ENCODE measurements around the gene RAB8B. TPM values are rescaled to one million over a fixed set of nuclear protein-coding genes. Genes with fewer than 3 reads are reported as not detected.

Gene RAB8B
- total and polyA plus RNA-seq, 10 of the 15 experiments (the other 5 are each of a cell fraction or from before 2014, with no cell fraction given): 17.8 to 104 (median 65.1) TPM

GRCh38 chr15:63308947-63309346 lies 119.5 kb downstream of the RAB8B start:
- WGBS (ENCODE audit: insufficient coverage, insufficient replicate concordance, low lambda C conversion rate, missing lambda C conversion rate): 69% methylated on average over 2 of the region's 2 CpGs
- no peak overlapping the region for H3K27ac ChIP-seq (ENCODE audit: control insufficient read depth, insufficient read depth)
- ChIA-PET CTCF (interaction anchor here (0.8 kb wide), 1 partner anchor 14 kb away, joined by 3 read pairs; no protein-coding TSS in a partner anchor), RAD21 (ENCODE audit: unreplicated experiment) (no interaction called here), SMC1A (ENCODE audit: uncharacterized antibody, unreplicated experiment) (interaction anchor here (0.9 kb wide), 1 partner anchor 81 kb away, joined by 3 read pairs; no protein-coding TSS in a partner anchor), POLR2A (no interaction called here)
- intact Hi-C loops (cut with micrococcal nuclease; ENCODE audit: unreplicated experiment): no loop called here
- no peaks in the 10 kb centered on the region for H3K27me3 ChIP-seq (replicated peaks in 1 of 2; ENCODE audit: control insufficient read depth in 2 of 2, insufficient read depth in 2 of 2, low read length in 1 of 2)
- no peak for FAIRE-seq
- no peak overlapping the region for H2AFZ ChIP-seq (ENCODE audit: control insufficient read depth, low read depth, low read length)
- BruUV-seq (replicated peaks): no TSS peak
- no peak for TF ChIP-seq TAF1 (IDR thresholded peaks at IDR 0.05; ENCODE audit: borderline replicate concordance, low read depth, low read length)
- TF ChIP-seq RAD51 (IDR thresholded peaks at IDR 0.05): no peak
- TF ChIP-seq PML (IDR thresholded peaks at IDR 0.05; ENCODE audit: low read length): no peak
- TF ChIP-seq RAD21 (IDR thresholded peaks at IDR 0.05; ENCODE audit: insufficient read depth, low read depth, low read length): no peak
- TF ChIP-seq CEBPB (IDR thresholded peaks at IDR 0.05; ENCODE audit: borderline replicate concordance in 1 of 2, low read depth in 2 of 2, low read length in 2 of 2): no peak
- TF ChIP-seq MYC (IDR thresholded peaks at IDR 0.05; ENCODE audit: insufficient read depth, insufficient read length, insufficient replicate concordance, low read length, severe bottlenecking): no peak
- TF ChIP-seq STAT3 (IDR thresholded peaks at IDR 0.05; ENCODE audit: low read depth, low read length): no peak
- no peak for TF ChIP-seq JUND (IDR thresholded peaks at IDR 0.05; ENCODE audit: low read depth, low read length)
- TF ChIP-seq, protein P1, sequence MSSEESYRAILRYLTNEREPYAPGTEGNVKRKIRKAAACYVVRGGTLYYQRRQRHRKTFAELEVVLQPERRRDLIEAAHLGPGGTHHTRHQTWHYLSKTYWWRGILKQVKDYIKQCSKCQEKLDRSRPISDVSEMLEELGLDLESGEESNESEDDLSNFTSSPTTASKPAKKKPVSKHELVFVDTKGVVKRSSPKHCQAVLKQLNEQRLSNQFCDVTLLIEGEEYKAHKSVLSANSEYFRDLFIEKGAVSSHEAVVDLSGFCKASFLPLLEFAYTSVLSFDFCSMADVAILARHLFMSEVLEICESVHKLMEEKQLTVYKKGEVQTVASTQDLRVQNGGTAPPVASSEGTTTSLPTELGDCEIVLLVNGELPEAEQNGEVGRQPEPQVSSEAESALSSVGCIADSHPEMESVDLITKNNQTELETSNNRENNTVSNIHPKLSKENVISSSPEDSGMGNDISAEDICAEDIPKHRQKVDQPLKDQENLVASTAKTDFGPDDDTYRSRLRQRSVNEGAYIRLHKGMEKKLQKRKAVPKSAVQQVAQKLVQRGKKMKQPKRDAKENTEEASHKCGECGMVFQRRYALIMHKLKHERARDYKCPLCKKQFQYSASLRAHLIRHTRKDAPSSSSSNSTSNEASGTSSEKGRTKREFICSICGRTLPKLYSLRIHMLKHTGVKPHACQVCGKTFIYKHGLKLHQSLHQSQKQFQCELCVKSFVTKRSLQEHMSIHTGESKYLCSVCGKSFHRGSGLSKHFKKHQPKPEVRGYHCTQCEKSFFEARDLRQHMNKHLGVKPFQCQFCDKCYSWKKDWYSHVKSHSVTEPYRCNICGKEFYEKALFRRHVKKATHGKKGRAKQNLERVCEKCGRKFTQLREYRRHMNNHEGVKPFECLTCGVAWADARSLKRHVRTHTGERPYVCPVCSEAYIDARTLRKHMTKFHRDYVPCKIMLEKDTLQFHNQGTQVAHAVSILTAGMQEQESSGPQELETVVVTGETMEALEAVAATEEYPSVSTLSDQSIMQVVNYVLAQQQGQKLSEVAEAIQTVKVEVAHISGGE (CRISPR knock-in tag; IDR thresholded peaks at IDR 0.05): no peak
- no peak for TF ChIP-seq SMAD1 (IDR thresholded peaks at IDR 0.05; ENCODE audit: low read depth, partially characterized antibody)
- TF ChIP-seq SREBF2 (IDR thresholded peaks at IDR 0.05; ENCODE audit: low read length): no peak
- TF ChIP-seq YBX1 (IDR thresholded peaks at IDR 0.05): no peak
- TF ChIP-seq CBFB (IDR thresholded peaks at IDR 0.05; ENCODE audit: low read depth): no peak
- TF ChIP-seq YY1 (IDR thresholded peaks at IDR 0.05; ENCODE audit: low read depth, low read length): no peak
- TF ChIP-seq RUNX3 (IDR thresholded peaks at IDR 0.05; ENCODE audit: low read length): no peak
- no peak for TF ChIP-seq KAT2A (conservative IDR thresholded peaks at IDR 0.05; ENCODE audit: control insufficient read depth, low read depth, low read length)
- no peak for TF ChIP-seq TCF7 (IDR thresholded peaks at IDR 0.05; ENCODE audit: borderline replicate concordance)
- TF ChIP-seq MXI1 (IDR thresholded peaks at IDR 0.05; ENCODE audit: low read depth, low read length): no peak
- TF ChIP-seq, protein P2, sequence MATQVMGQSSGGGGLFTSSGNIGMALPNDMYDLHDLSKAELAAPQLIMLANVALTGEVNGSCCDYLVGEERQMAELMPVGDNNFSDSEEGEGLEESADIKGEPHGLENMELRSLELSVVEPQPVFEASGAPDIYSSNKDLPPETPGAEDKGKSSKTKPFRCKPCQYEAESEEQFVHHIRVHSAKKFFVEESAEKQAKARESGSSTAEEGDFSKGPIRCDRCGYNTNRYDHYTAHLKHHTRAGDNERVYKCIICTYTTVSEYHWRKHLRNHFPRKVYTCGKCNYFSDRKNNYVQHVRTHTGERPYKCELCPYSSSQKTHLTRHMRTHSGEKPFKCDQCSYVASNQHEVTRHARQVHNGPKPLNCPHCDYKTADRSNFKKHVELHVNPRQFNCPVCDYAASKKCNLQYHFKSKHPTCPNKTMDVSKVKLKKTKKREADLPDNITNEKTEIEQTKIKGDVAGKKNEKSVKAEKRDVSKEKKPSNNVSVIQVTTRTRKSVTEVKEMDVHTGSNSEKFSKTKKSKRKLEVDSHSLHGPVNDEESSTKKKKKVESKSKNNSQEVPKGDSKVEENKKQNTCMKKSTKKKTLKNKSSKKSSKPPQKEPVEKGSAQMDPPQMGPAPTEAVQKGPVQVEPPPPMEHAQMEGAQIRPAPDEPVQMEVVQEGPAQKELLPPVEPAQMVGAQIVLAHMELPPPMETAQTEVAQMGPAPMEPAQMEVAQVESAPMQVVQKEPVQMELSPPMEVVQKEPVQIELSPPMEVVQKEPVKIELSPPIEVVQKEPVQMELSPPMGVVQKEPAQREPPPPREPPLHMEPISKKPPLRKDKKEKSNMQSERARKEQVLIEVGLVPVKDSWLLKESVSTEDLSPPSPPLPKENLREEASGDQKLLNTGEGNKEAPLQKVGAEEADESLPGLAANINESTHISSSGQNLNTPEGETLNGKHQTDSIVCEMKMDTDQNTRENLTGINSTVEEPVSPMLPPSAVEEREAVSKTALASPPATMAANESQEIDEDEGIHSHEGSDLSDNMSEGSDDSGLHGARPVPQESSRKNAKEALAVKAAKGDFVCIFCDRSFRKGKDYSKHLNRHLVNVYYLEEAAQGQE (IDR thresholded peaks at IDR 0.05; ENCODE audit: low read depth, low read length): no peak
- in situ Hi-C loops (cut with MboI): no loop called here
- H3K4me3 ChIP-seq: no peak overlapping the region
- H3K79me2 ChIP-seq (ENCODE audit: control insufficient read depth, insufficient read depth, low read length): no peaks in the 10 kb centered on the region
- DNase-seq (ENCODE audit: low read depth, low spot score): no peak
- H3K9me3 ChIP-seq (replicated peaks; ENCODE audit: control insufficient read depth, insufficient read depth, low read length): no peaks in the 10 kb centered on the region
- no peak overlapping the region for H3K9ac ChIP-seq (ENCODE audit: control insufficient read depth, insufficient read depth, low read length)
- H3K4me2 ChIP-seq (ENCODE audit: control insufficient read depth, insufficient read depth): no peak overlapping the region
- H4K20me1 ChIP-seq (ENCODE audit: control insufficient read depth, insufficient read depth): no peaks in the 10 kb centered on the region
- peaks cover 0 to 3% of the 10 kb centered on the region in 2 experiments; a peak in 1 of 4 replicates for H3K36me3 ChIP-seq (ENCODE audit: control insufficient read depth in 2 of 2, insufficient read depth in 2 of 2, low read length in 1 of 2)
- ATAC-seq: no peak
- no peaks in the 10 kb centered on the region for H3K4me1 ChIP-seq (ENCODE audit: control insufficient read depth, insufficient read depth, low read length)

Measured in GM12878 (cell line).